MM.1S (cell line): Measurements from ENCODE around the gene FOXP1.

Source experiments
- CTCF ChIP-seq: fragments of 300-600 bp; sonication (generic); IDR thresholded peaks from 2 replicates; pipeline ENCODE4 v1.5.1; 2016; ENCODE audit warnings: antibody characterized with exemption, low read length, mixed read lengths
- EZH2phosphoT487 ChIP-seq: fragments of 300-600 bp; sonication (generic); IDR thresholded peaks from 2 replicates; pipeline ENCODE4 v1.6.1; 2018; ENCODE audit warnings: antibody characterized with exemption, low read length

DNA sequence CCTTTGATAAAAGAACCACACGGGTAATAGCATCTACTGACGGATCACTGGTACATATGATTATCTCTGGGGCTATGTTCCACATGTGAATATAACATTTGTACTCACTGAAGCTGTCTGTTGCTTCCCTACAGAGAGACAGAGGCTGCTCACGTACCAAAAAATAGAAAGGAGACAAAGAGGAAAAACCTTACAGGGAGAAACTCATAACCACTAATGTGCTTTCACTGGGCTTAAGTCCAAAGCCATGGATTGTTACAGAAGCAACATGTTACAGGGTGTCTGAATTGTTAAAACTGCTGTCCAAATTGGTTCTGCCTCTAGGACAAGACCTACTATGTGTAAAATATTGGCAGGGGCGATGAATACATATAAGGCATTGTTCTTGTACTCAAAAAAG, 311.9 kb downstream of the FOXP1 start:
- TF ChIP-seq CTCF (no peak), EZH2phosphoT487 (no peak)
